Left ventricle myocardium inferior (tissue), 1 donor: ENCODE measurements around the gene GPX6. TPM values are rescaled to one million over a fixed set of nuclear protein-coding genes. Genes with fewer than 3 reads are reported as not detected.

Experiments
- DNase-seq: peaks from one replicate; pipeline ENCODE4 v3.0.0-alpha.2; 2020
- H3K27ac ChIP-seq: fragments of 200-600 bp; replicated peaks from 2 replicates; pipeline ENCODE4 v1.8.0; 2021
- H3K27me3 ChIP-seq: fragments of 200-600 bp; 2 replicates; pipeline ENCODE4 v1.8.0; 2021; ENCODE audit warnings: low read depth
- H3K36me3 ChIP-seq: fragments of 200-600 bp; 2 replicates; pipeline ENCODE4 v1.8.0; 2021
- H3K4me1 ChIP-seq: fragments of 200-600 bp; 2 replicates; pipeline ENCODE4 v1.8.0; 2021
- H3K4me3 ChIP-seq: fragments of 200-600 bp; 2 replicates; pipeline ENCODE4 v1.8.0; 2021; ENCODE audit warnings: mild to moderate bottlenecking, moderate library complexity
- H3K9me3 ChIP-seq: fragments of 200-600 bp; replicated peaks from 2 replicates; pipeline ENCODE4 v1.8.0; 2021
- CTCF ChIP-seq: fragments of 200-600 bp; IDR thresholded peaks from 2 replicates; pipeline ENCODE4 v1.8.0; 2021; ENCODE audit warnings: antibody characterized with exemption, mild to moderate bottlenecking, borderline replicate concordance
- intact Hi-C: fragments of 100-400 bp; cut with micrococcal nuclease; formaldehyde crosslinking; loops from one replicate; pipeline ENCODE4 v1.11.0; 2022
- total RNA-seq: library from RNA; stranded (reverse); fragmentation: NEBNext Ultra II Directional; extraction: Animal tissue kit (Norgen Biotek cat#: 25700); gene quantifications from one replicate; pipeline ENCODE4 v1.2.1, GENCODE V29; 2021
- donor health status: DM: no; HTN: yes; CAD: no; lungs with severe emphysema.

GPX6 gene
- total RNA-seq, 1 donor from 2014 or later = not detected

GRCh38 chr6:28462401-28462800 lies 53.2 kb downstream of the GPX6 start:
- no peak overlapping the region for H3K4me3 ChIP-seq
- H3K4me1 ChIP-seq = no peaks in the 10 kb centered on the region
- no peak overlapping the region for H3K27ac ChIP-seq
- intact Hi-C loops = no loop called here
- no peak for TF ChIP-seq CTCF
- peaks cover 97% of the 10 kb centered on the region for H3K27me3 ChIP-seq
- no peaks in the 10 kb centered on the region for H3K9me3 ChIP-seq
- no peaks in the 10 kb centered on the region for H3K36me3 ChIP-seq
- no peak for DNase-seq

GRCh38 chr6:28458568-28458967 lies 57.0 kb downstream of the GPX6 start:
- intact Hi-C loops = no loop called here

More at GRCh38 chr6:28458568-28458967, 57.0 kb downstream of the GPX6 start:
- Histone ChIP-seq H3K4me3 (no peak overlapping the region), H3K27ac (no peak overlapping the region), H3K9me3 (no peaks in the 10 kb centered on the region), H3K4me1 (no peaks in the 10 kb centered on the region), H3K36me3 (no peaks in the 10 kb centered on the region), H3K27me3 (peaks cover 98% of the 10 kb centered on the region)
- DNase-seq = no peak
- TF ChIP-seq CTCF = no peak

Other genes starting within 250 kb of the GPX6 start
- 13.3 TPM for gene ZSCAN26, start 248.7 kb downstream of the GPX6 start, total RNA-seq
- 2.4 TPM for gene PGBD1, start 234.2 kb downstream of the GPX6 start, total RNA-seq
- gene ZSCAN31, start 179.6 kb downstream of the GPX6 start, total RNA-seq = 8.0 TPM
- 4.1 TPM for gene ZKSCAN3, start 165.8 kb downstream of the GPX6 start, total RNA-seq
- 1.8 TPM for gene ZSCAN12, start 116.0 kb downstream of the GPX6 start, total RNA-seq
- 1.5 TPM for gene ZSCAN23, start 72.3 kb downstream of the GPX6 start, total RNA-seq
- gene GPX5, start 10.1 kb upstream of the GPX6 start, total RNA-seq = not detected